Neural crest cell (in vitro differentiated cells): ENCODE results near the gene RFX2. TPM values are rescaled to one million over a fixed set of nuclear protein-coding genes. Genes with fewer than 3 reads are reported as not detected.

Experiments
- DNase-seq: peaks from one replicate; pipeline ENCODE4 v3.0.0; 2021; ENCODE audit warnings: low read depth, mixed read lengths, low spot score
- H3K27ac Mint-ChIP-seq: one replicate; pipeline ENCODE4 v1.8.0; 2021; ENCODE audit warnings: mild to moderate bottlenecking, mixed read lengths; ENCODE audit not compliant: unreplicated experiment
- H3K27me3 Mint-ChIP-seq: 2 replicates; pipeline ENCODE4 v1.8.0; 2021; ENCODE audit warnings: low read depth, mild to moderate bottlenecking, mixed read lengths
- H3K36me3 Mint-ChIP-seq: 2 replicates; pipeline ENCODE4 v1.8.0; 2021; ENCODE audit warnings: low read depth, mild to moderate bottlenecking, mixed read lengths
- H3K4me1 Mint-ChIP-seq: 2 replicates; pipeline ENCODE4 v1.8.0; 2021; ENCODE audit warnings: mixed read lengths
- H3K4me3 Mint-ChIP-seq: one replicate; pipeline ENCODE4 v1.8.0; 2021; ENCODE audit warnings: mild to moderate bottlenecking, mixed read lengths
- H3K9me3 Mint-ChIP-seq: 2 replicates; pipeline ENCODE4 v1.8.0; 2021; ENCODE audit warnings: mixed read lengths
- total RNA-seq: library from RNA; stranded (reverse); gene quantifications from 2 replicates; pipeline ENCODE4 v1.2.1, GENCODE V29; 2021
- TF ChIP-seq, protein P1 (sequence below): fragments of 200-600 bp; sonication (generic); conservative IDR thresholded peaks from 2 replicates; pipeline ENCODE4 v1.5.0; 2021; ENCODE audit warnings: antibody characterized with exemption, mild to moderate bottlenecking

The RFX2 gene
- total RNA-seq, 1 donor from 2014 or later: 17.2 TPM

DNA sequence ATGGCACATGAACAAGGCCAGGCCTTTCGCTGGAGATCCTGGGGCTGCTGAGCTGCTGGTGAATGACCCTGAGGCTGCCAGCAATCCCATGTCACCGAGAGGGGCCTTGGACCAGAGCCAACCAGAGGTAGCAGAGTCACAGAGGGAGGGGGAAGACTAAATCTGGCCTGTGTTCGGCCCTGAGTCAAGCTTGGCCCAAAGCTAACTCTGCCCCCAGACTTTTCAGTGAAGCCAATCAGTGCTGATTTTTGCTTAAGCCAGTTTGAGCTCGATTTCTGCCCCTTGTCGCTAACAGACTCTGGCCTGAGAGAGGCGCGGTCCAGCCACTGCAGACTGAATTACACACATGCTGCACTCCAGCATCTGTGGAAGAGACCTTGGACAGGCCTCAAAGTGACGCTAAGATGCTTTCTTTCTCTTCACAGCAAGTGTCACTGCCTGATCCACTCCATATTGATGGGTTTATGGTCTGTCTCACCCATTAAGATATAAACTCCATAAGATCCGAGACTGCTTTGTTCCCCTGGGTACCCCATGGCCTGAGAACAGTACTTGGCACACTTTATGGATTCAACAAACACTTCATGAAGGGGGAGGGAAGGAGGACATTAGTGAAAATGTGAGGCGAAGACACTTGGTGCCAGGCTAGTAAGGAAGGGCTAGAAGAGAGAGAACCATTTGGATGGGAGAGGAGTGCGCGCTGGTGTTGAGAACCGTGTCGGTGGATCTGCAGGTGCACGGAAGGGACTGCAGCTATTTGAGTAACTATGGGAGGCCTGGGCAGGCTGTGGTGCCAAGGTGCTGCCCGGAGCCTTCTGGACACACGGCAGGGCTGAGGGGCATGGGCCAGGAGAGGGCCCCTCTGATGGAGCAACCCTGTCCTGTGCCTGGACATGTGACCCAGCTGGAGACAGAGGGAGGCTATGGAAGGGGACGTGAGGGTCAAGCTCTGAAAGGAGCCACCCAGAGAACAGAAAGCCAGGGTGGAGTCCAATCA is 150.0 kb downstream of the RFX2 start:
- no peak overlapping the region for H3K4me3 Mint-ChIP-seq
- H3K27ac Mint-ChIP-seq: no peak overlapping the region
- no peak for DNase-seq
- H3K36me3 Mint-ChIP-seq: no peaks in the 10 kb centered on the region
- no peaks in the 10 kb centered on the region for H3K27me3 Mint-ChIP-seq
- H3K9me3 Mint-ChIP-seq: no peaks in the 10 kb centered on the region
- peaks cover 58% of the 10 kb centered on the region for H3K4me1 Mint-ChIP-seq
- TF ChIP-seq, protein P1, sequence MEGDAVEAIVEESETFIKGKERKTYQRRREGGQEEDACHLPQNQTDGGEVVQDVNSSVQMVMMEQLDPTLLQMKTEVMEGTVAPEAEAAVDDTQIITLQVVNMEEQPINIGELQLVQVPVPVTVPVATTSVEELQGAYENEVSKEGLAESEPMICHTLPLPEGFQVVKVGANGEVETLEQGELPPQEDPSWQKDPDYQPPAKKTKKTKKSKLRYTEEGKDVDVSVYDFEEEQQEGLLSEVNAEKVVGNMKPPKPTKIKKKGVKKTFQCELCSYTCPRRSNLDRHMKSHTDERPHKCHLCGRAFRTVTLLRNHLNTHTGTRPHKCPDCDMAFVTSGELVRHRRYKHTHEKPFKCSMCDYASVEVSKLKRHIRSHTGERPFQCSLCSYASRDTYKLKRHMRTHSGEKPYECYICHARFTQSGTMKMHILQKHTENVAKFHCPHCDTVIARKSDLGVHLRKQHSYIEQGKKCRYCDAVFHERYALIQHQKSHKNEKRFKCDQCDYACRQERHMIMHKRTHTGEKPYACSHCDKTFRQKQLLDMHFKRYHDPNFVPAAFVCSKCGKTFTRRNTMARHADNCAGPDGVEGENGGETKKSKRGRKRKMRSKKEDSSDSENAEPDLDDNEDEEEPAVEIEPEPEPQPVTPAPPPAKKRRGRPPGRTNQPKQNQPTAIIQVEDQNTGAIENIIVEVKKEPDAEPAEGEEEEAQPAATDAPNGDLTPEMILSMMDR: no peak

DNA sequence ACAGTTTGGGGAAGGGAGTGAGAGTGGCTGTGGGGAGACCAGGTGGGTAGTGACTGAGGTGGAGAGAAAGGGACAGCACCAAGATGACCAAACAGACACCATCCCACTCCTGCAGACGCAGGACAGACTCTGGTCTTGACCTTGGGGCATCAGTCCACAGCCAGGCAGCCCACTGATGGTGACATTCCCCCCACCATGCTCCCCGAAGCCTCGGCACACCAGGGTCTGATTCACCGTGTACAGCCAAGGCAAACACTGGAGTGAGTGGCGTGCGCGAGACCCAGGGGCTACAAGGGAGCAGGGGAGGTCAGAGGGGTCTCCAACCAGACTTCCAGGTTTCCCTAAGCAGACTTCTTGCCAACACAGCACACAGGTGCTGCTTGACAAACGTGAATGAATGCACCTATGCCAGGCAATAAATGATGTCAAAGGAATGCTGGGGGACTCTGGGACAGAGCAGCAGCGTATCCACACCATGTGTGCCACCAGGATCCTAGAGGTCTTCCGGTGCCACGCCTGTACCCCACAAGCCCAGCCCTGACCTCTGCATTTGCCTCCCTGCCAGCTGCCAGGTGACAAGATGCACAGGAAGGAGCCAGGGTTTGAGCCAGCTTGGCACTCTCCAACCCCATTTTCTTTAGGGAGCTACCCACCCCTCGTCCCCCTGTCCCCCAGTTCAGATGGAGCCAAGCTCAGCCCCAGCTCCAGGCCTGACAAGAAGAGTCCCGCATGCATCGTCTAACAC is 150.9 kb downstream of the RFX2 start:
- H3K4me3 Mint-ChIP-seq: no peak overlapping the region
- DNase-seq: no peak
- peaks cover 65% of the 10 kb centered on the region for H3K4me1 Mint-ChIP-seq
- H3K36me3 Mint-ChIP-seq: no peaks in the 10 kb centered on the region
- H3K27ac Mint-ChIP-seq: peak overlapping the region; percentile 21
- no peaks in the 10 kb centered on the region for H3K27me3 Mint-ChIP-seq
- no peaks in the 10 kb centered on the region for H3K9me3 Mint-ChIP-seq
- TF ChIP-seq, protein P1: no peak

DNA sequence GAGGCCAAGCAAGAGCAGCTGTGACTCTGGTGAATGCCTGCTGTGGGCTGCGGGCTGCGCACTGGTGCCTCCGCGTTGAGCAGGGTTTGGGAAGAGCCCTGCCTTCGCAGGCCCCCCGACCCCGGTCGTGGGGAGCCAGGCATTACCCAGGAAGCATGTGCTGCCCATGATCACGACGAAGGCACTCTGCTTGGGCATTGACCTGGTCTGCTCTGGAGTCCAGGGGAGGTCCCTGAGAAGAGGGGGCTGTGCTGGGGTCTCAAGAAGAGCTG is 151.5 kb downstream of the RFX2 start:
- peak overlapping the region; percentile 21 for H3K27ac Mint-ChIP-seq
- TF ChIP-seq, protein P1: no peak
- no peaks in the 10 kb centered on the region for H3K27me3 Mint-ChIP-seq
- H3K9me3 Mint-ChIP-seq: no peaks in the 10 kb centered on the region
- no peak overlapping the region for H3K4me3 Mint-ChIP-seq
- H3K36me3 Mint-ChIP-seq: no peaks in the 10 kb centered on the region
- peaks cover 72% of the 10 kb centered on the region for H3K4me1 Mint-ChIP-seq
- no peak for DNase-seq

DNA sequence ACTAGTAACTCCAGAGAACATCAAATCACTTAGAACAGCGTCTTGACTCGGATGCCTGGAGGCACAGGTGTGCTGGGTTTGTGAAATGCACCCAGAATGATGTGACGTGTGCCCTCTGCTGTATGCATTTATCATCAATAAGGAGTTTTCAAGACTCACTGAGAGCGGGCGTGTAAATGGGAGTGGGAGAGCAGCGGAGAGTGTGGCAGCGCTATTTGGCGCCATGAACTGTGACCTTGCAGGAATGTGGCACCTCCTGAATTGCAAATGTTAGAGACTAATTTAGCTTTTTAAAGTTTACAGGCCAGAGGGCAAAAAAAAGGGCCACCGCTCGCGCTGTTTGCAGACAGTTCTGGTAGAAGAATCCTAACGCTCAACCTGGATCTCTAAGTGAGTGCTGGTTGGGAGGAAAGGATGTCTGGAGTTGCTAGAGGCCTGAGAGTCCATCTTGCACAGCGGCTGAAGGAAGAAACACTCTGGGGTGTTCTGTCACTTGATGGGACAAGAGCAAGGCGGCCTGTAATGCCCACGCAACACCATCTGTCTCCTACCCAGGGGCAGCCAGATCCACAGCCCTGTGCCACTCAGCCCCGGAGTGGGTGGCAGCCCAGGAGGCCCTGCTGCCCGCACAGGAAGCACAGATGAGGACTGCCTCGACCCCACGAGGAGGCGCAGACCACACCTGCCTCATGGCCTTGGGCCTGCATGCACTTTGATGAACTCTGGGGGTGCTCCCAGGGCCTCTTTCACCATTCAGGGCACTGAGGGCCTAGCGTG is 152.0 kb downstream of the RFX2 start:
- Mint-ChIP-seq H3K36me3 (no peaks in the 10 kb centered on the region), H3K27me3 (no peaks in the 10 kb centered on the region), H3K4me3 (peak overlapping the region; percentile 3), H3K9me3 (no peaks in the 10 kb centered on the region), H3K4me1 (peaks cover 77% of the 10 kb centered on the region), H3K27ac (peak overlapping the region; percentile 52)
- TF ChIP-seq, protein P1: no peak
- no peak for DNase-seq

DNA sequence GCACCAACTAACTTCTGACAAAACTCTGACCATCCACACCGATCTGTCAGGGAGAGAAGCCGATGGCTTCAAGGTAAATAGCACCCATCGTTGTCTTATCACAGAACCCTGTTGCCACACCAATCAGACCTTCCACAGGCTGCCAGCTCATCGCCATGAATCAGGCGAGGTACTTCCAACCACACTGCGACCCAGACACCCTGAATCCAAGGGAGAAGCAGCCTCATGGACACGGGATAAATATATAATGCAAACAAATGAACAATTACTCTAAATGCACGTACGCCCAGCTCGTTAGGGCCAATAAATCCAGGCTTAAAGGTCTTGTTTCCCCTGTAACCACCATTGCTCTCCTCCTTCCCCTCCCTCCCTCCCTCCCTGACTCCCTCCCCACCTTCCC is 153.1 kb downstream of the RFX2 start:
- Mint-ChIP-seq H3K4me3 (no peak overlapping the region), H3K9me3 (no peaks in the 10 kb centered on the region), H3K27ac (no peak overlapping the region), H3K4me1 (peaks cover 78% of the 10 kb centered on the region), H3K36me3 (no peaks in the 10 kb centered on the region), H3K27me3 (no peaks in the 10 kb centered on the region)
- no peak for DNase-seq
- TF ChIP-seq, protein P1: no peak
